Stimulated activated CD4-positive, alpha-beta T cell treated with anti-CD3 and anti-CD28 coated beads, TNF-alpha, amount 100 ng/mL, for 4 hours (primary cell): ENCODE data around the gene BCOR.

Experiments
- DNase-seq, 3 experiments: peaks; one replicate each; pipeline ENCODE4 v3.0.0-alpha.2; 2020; ENCODE audit warnings: low read depth in 3 of 3

The BCOR gene

GRCh38 chrX:40063555-40063954 lies 34.2 kb downstream of the BCOR start:
- no peak for DNase-seq

DNA sequence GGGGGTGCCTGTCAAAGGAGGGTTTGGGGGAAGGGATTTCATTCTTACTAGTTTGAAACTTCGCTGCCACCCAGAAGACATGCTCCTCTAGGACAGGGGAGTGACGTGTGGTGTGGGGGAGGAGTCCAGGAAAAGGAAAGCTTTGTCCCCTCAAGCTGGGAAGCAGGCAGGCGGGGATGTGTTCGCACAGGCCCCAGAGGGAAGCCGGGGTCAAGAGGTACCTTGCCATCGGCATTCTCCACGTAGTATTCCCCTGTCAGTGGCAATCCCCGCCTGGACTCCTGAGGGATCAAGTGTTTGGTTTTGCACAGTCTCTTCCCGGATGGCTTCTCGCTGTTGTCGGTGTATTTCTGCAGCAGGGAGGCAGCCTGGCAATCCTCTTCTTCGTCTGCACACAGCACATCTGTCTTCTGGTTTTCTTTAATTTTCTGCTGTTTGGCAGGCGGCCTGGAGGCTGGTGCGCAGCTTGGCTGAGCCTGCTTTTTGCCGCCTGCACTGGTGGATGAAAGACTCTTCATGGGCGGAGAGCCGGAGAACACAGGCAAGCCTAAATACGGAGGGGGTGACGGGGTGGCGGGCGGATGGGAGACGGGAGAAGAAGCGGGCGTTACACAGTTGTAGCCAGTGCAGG lies 35.1 kb downstream of the BCOR start:
- no peak for DNase-seq

DNA sequence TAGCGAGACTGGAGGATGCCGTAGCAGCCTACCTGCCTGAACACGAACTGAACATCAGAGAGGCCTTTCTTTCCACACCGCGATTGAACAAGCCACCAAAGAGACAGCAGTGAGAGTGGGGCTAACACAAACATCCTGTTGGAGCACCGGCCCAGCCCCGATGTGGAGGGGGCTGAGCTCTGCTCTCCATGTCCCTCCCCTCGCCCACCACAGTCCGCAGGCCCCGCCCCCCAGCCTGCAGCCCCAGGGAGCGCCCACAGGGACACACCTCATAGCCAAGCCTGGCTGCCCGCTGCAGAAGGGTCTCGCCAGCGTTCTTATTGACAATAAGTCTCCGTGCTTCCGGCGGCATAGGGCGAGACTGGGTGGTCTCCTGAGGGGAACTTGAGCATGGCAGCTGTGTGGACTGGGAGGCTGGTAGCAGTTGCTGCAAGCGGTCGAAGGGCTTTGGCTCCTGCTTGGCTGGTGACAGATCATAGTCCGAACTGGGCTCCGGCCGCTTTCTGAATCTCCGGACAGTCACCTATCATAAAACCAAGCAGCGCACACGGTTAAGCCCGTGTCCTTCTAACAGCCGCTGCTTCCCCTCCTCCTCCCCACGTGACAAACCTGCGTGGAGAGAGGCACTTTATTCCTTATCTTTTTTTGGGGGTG lies 35.8 kb downstream of the BCOR start:
- DNase-seq = no peak

- no peak for DNase-seq
Observed at GRCh38 chrX:40061005-40061404, 36.8 kb downstream of the BCOR start.

- no peak for DNase-seq
Observed at GRCh38 chrX:40060356-40060845, 37.4 kb downstream of the BCOR start.

- DNase-seq = no peak
Observed at GRCh38 chrX:40058719-40059118, 39.0 kb downstream of the BCOR start.

- no peak for DNase-seq
Observed at GRCh38 chrX:40057405-40057804, 40.4 kb downstream of the BCOR start.

DNA sequence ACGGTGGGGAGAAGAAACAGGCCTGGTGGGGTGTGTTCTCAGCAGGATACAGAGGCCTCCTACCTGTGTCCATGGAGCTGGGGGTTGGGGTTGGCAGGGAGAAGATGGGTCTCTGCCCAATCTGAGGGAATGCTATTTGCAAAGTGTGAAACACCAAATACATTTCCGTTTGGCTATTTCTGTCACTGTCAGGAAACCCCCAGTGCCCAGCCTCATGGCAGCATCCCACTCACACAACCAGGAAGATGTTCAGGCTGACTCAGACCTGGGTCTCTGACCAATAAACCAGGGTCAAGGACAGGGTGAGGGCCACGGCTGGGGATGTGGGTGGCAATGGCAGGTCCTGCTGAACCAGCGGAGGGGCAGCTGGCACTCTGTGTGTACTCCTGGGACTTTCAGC lies 41.3 kb downstream of the BCOR start:
- DNase-seq = no peak

DNA sequence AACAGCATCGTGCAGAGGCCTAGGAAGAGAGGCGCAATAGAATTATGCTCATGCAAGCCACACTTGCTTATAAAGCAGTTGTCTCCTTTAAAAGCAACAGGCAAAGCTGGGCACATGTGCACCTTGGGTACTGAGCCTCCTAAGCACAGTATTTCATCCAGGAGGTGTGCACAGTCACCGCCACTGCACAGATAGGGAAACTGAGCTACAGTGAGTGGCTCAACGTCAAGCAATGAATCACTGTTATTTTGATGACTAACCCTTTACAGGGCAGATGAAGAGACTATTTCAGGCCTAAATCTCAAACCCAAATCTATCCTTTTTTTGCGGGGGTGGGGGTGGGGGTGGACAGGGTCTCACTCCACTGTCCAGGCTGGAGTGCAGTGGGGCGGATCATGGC lies 42.3 kb downstream of the BCOR start:
- no peak for DNase-seq

DNA sequence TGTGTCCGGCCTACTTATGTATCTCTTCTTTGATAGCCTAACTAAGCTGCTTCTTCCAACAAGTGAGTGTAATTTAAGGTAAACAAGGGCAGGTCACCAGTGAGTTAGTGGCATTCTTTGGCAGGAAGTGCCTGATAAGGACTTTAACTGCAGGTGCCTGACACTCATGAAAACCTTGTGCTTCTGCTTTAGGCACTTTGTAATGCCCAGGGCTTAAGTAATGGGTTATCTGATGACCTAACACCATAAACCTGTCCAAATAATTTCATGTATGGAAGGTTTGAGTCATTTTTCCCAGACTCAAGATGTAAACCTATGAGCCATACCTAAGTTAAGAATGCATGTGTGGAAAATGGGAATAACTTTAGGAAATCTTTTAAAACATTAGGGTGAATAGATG lies 43.0 kb downstream of the BCOR start:
- no peak for DNase-seq

DNA sequence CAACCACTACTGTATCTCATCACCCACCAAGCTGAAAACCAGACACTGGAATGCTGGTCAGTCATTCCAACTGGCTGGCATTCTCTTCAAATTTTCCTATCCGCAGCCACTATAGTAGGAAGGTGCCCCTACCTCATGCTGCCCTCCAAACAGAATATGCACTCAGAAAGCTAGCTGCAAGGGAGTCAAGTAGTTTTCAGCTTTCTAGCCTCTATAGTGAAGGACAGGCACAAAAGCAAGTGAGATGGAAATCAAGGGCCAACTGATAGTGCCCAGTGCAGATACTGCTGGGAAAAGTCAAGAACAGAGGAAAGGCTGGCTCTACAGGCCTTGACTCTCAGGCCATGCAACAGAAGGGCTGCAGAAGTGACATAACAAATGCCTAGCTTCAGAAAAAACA lies 47.2 kb downstream of the BCOR start:
- DNase-seq = no peak

- no peak for DNase-seq
Observed at GRCh38 chrX:40049084-40049641, 48.6 kb downstream of the BCOR start.

GRCh38 chrX:40047485-40047884 lies 50.3 kb downstream of the BCOR start:
- DNase-seq = no peak

- no peak for DNase-seq
Observed at GRCh38 chrX:40043895-40044294, 53.9 kb downstream of the BCOR start.

DNA sequence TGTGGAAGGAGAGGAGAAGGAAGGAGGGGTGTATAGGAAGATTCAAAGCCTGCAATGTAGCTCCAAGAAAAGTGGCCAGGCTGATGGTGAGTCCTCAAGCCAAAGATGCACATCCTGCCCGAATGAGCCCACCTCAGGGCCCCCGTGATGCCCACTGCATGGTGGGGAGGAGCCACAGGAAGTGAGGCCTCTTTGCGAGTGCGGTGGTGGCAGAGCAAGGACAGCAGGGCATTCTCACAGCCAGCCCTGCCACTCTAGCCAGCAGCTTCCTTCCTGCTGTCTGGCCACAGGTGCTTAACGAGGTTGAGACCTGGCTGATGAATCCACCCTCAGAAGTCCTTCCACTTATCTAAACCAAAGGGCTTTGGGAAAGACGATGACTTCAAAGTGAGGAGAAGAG lies 55.8 kb downstream of the BCOR start:
- DNase-seq = no peak

DNA sequence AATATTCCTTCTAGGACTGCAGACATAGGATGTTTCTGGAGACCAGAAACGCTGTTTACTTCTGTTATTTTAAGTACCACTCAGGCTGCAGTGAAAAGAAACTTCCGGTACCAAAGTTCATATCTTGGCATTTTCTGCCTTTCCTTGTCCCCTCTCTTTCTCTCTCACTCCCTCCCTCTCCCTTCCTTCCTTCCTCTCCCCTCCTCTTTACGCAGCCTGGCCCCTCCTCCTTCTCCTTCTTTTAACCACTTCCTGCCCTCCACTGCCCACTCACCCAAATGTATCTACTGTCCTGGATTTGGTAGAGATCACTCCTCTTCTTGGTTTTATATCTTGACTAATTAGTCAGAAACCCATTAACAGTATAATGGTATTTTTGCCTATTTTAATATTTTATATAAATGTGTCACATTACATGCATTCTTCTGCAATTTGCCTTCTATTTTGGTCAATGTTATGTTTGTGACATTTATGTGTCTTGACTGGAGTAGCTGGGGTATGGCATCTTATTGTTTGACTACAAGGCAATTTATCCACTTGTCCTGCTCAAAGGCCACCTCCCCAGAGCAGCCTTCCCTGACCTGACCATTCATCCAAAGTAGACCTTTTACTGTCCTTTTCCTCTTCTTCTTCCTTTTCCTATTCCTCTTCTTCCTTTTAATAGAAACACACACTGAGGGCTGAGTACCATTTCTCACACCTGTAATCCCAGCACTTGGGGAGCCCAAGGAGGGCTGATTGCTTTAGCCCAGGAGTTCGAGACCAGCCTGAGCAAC lies 56.9 kb downstream of the BCOR start:
- no peak for DNase-seq

DNA sequence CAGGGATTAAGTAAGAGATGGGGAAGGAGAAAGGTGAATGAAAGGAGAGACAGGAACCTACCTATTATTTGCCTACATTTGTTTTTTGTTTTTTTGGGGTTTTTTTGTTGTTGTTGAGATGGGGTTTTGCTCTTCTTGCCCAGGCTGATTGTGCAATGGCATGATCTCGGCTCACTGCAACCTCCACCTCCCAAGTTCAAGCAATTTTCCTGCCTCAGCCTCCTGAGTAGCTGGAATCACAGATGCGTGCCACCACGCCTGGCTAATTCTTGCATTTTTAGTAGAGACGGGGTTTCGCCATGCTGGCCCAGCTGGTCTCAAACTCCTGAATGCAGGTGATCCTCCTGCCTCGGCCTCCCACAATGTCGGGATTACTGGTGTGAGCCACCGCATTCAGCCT lies 57.9 kb downstream of the BCOR start:
- DNase-seq = no peak

GRCh38 chrX:40037367-40037766 lies 60.4 kb downstream of the BCOR start:
- DNase-seq = no peak

GRCh38 chrX:40035726-40036125 lies 62.0 kb downstream of the BCOR start:
- DNase-seq = no peak

GRCh38 chrX:40031911-40032310 lies 65.8 kb downstream of the BCOR start:
- DNase-seq = no peak

GRCh38 chrX:40030205-40030604 lies 67.6 kb downstream of the BCOR start:
- DNase-seq = no peak

GRCh38 chrX:40022421-40022820 lies 75.3 kb downstream of the BCOR start:
- DNase-seq = no peak

DNA sequence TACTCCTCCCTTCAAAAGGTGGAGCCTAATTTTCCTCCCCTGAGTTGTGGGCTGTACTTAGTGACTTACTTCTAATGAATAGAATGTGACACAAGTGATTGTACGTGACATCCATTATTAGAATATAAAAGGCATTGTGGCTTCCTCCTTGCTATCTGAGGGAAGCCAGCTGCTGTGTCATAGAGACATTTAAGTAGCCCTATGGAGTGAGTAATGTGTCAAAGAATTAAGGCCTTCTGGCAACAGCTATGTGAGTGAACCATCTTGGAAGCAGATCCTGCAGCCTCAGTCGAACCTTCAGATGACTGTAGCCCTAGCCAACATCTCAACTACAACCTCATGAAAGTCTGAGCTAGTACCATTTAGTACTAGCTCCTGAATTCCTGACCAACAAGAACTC lies 76.1 kb downstream of the BCOR start:
- DNase-seq = no peak
